GM12872 (cell line): ENCODE measurements around the gene CTCF.

Source experiments
- CTCF ChIP-seq: IDR thresholded peaks from 3 replicates; pipeline ENCODE4 v1.5.1; 2011; ENCODE audit warnings: low read depth, mild to moderate bottlenecking, low read length, moderate library complexity; ENCODE audit not compliant: insufficient read depth

The CTCF gene

GRCh38 chr16:67521095-67521804 lies 41.1 kb upstream of the CTCF start:
- TF ChIP-seq CTCF, result peak; percentile 98

DNA sequence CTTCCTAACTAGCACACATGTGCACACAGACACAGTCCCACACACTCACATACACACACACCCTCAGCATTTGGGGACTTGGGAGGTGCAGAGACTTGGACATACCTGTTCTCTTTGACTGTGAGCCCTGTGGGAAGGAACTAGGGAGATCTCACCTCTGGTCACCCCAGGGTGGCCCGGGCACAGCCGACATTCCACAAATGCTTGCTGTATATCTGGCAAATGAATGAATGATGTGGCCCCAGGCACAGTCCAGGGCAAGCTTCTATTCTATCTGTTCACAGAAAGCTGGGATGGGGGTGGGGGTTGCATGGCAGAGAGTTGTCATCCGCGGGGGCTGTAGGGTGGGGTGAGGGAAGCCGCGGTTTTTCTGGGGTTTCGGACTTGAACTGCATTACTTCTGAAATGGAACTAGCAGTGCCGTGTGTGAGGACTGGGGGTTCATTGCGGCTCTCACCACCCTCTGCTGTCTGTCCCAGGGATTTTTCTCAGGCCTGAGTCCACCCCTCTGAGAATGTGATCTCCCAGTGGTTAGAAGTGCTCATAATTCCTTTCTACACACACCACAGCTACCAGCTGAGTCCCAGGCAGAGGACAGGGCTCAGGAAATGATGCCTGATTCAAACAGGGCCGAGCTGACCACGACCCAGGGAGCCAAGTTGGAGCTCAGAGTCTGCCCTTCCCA lies 37.0 kb upstream of the CTCF start:
- peak; percentile 20; the same call in 1 of the 3 replicates for TF ChIP-seq CTCF

- TF ChIP-seq CTCF, result no peak
Observed at GRCh38 chr16:67526149-67526791, 36.1 kb upstream of the CTCF start.

GRCh38 chr16:67528222-67528869 lies 34.0 kb upstream of the CTCF start, which contains the start of gene RIPOR1:
RIPOR1 (plus strand) TSS chr16:67528829; CDS start chr16:67538447, 9,618 bp downstream.
- no peak for TF ChIP-seq CTCF

DNA sequence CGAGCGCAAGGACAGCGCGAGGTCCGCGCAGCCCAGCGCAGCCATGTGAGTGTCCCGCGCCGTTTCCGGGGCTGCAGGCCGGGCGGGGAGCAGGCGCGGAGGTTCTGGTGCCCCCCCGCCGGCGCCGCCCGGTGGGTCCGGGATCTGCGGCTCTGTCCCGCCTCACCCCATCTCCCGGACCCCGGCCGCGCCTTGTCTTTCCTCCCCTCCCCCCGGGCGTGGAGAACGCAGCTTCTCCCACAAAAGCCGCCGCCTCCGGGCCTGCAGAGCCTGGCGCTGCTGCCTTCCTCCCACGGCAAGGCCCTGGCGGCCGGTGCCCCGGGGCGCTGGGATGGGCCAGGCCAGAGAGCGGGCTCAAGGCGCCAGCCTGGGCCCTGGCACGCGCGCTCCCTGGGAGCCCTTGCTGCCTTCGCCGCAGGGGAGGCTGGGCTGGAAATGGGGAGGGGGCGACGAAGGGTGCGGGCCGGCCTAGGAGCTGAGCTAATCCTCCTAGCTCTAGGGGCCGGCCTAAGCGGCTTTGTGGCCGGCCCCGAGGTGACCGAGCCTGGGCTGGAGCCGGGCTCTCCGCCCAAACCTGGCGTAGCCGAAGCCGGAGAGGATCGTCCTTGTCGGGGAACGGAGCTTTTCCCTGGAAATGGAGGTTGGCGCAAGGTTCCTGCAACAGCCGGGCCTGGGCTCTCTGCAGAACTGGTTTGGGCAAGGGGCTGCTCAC lies 33.3 kb upstream of the CTCF start:
- TF ChIP-seq CTCF, result no peak

- no peak for TF ChIP-seq CTCF
Observed at GRCh38 chr16:67529582-67530012, 32.7 kb upstream of the CTCF start.
